Peyer's patch (tissue), 4 donors: ENCODE results near the gene ADM5. TPM values are rescaled to one million over a fixed set of nuclear protein-coding genes. Genes with fewer than 3 reads are reported as not detected.

Experiments
- DNase-seq, 3 donors: peaks; one replicate each; pipeline ENCODE4 v3.0.0-alpha.2; 2017 to 2019
- H3K27ac ChIP-seq, 4 donors: fragments of 200-600 bp; sonication (generic); one replicate each; pipeline ENCODE4 v1.5.1; 2016 to 2019
- H3K27me3 ChIP-seq, 2 donors: fragments of 200-600 bp; sonication (generic); one replicate each; pipeline ENCODE4 v1.5.1; 2019
- H3K36me3 ChIP-seq, 3 donors: fragments of 200-600 bp; sonication (generic); one replicate each; pipeline ENCODE4 v1.5.1; 2016 to 2019
- H3K4me1 ChIP-seq, 4 donors: fragments of 200-600 bp; sonication (generic); one replicate each; pipeline ENCODE4 v1.5.1; 2016 to 2019
- H3K4me3 ChIP-seq, 4 donors: fragments of 200-600 bp; sonication (generic); 1 replicate in 3 of 4; 2 replicates in 1 of 4; pipeline ENCODE4 v1.5.1; 2016 to 2019; ENCODE audit warnings: mild to moderate bottlenecking in 1 of 4
- H3K9me3 ChIP-seq, 4 donors: fragments of 200-600 bp; sonication (generic); one replicate each; pipeline ENCODE4 v1.5.1; 2016 to 2019; ENCODE audit warnings: mild to moderate bottlenecking in 1 of 4
- CTCF ChIP-seq, 6 experiments: fragments of 450-650 bp in 4 of 6; fragments of 200-600 bp in 2 of 6; sonication (generic) in 1 of 6; IDR thresholded peaks; one replicate each; pipeline ENCODE4 v1.5.1; 2017 to 2019; ENCODE audit warnings: antibody characterized with exemption in 6 of 6, mild to moderate bottlenecking in 3 of 6, moderate library complexity in 1 of 6
- POLR2A ChIP-seq, 2 donors: fragments of 450-650 bp; IDR thresholded peaks; one replicate each; pipeline ENCODE4 v1.5.1; 2017; ENCODE audit warnings: antibody characterized with exemption in 2 of 2, mild to moderate bottlenecking in 2 of 2, moderate library complexity in 2 of 2
- total RNA-seq, 4 donors: library from RNA; depleted of rRNA; stranded (reverse); fragments of >200 nt; gene quantifications; one replicate each; pipeline ENCODE4 v1.1.0, GENCODE V29; 2016

Gene ADM5
- total RNA-seq, 4 donors from 2014 or later, result 4.4 to 9.1 TPM; not detected in 2

- TF ChIP-seq CTCF (IDR thresholded peaks at IDR 0.05), result no peak
- no peak for TF ChIP-seq POLR2A (IDR thresholded peaks at IDR 0.05)
- H3K36me3 ChIP-seq, result peaks cover 0 to 96% (median 0%) of the 10 kb centered on the region in 3 donors
- no peaks in the 10 kb centered on the region for H3K4me1 ChIP-seq
- H3K9me3 ChIP-seq, result no peaks in the 10 kb centered on the region
- no peaks in the 10 kb centered on the region for H3K27me3 ChIP-seq
- no peak overlapping the region for H3K4me3 ChIP-seq
- DNase-seq, result no peak
- no peak overlapping the region for H3K27ac ChIP-seq
Measured at GRCh38 chr19:49656456-49657109, 32.8 kb upstream of the ADM5 start.

- Histone ChIP-seq H3K4me1 (no peaks in the 10 kb centered on the region), H3K9me3 (no peaks in the 10 kb centered on the region), H3K27me3 (no peaks in the 10 kb centered on the region), H3K27ac (no peak overlapping the region), H3K36me3 (peaks cover 0 to 100% (median 0%) of the 10 kb centered on the region in 3 donors), H3K4me3 (no peak overlapping the region)
- DNase-seq, result no peak
- TF ChIP-seq CTCF (IDR thresholded peaks at IDR 0.05) (no peak), POLR2A (IDR thresholded peaks at IDR 0.05) (no peak)
Measured at GRCh38 chr19:49657493-49658138, 31.8 kb upstream of the ADM5 start.

- H3K27me3 ChIP-seq, result no peaks in the 10 kb centered on the region
- no peak for TF ChIP-seq CTCF (IDR thresholded peaks at IDR 0.05)
- no peak for TF ChIP-seq POLR2A (IDR thresholded peaks at IDR 0.05)
- H3K4me1 ChIP-seq, result peaks cover 0 to 2% (median under 1%) of the 10 kb centered on the region in 4 donors
- H3K27ac ChIP-seq, result no peak overlapping the region
- DNase-seq, result no peak
- H3K36me3 ChIP-seq, result peaks cover 0 to 100% (median 0%) of the 10 kb centered on the region in 3 donors
- H3K9me3 ChIP-seq, result no peaks in the 10 kb centered on the region
- no peak overlapping the region for H3K4me3 ChIP-seq
Measured at GRCh38 chr19:49658139-49658517, 31.3 kb upstream of the ADM5 start.

GRCh38 chr19:49658566-49659442 is 30.6 kb upstream of the ADM5 start:
- no peak overlapping the region for H3K27ac ChIP-seq
- no peaks in the 10 kb centered on the region for H3K9me3 ChIP-seq
- no peaks in the 10 kb centered on the region for H3K27me3 ChIP-seq
- no peak for TF ChIP-seq POLR2A (IDR thresholded peaks at IDR 0.05)
- no peak for TF ChIP-seq CTCF (IDR thresholded peaks at IDR 0.05)
- H3K4me3 ChIP-seq, result no peak overlapping the region
- H3K4me1 ChIP-seq, result peaks cover 0 to 8% (median 7%) of the 10 kb centered on the region in 4 donors
- no peak for DNase-seq
- peaks cover 0 to 93% (median 0%) of the 10 kb centered on the region in 3 donors for H3K36me3 ChIP-seq

- no peak for DNase-seq
- Histone ChIP-seq H3K27ac (no peak overlapping the region), H3K36me3 (peaks cover 0 to 77% (median 0%) of the 10 kb centered on the region in 3 donors)
Measured at GRCh38 chr19:49660338-49660961, 28.9 kb upstream of the ADM5 start.

More at GRCh38 chr19:49660338-49660961, 28.9 kb upstream of the ADM5 start:
- TF ChIP-seq CTCF (IDR thresholded peaks at IDR 0.05), result no peak
- TF ChIP-seq POLR2A (IDR thresholded peaks at IDR 0.05), result no peak
- no peak overlapping the region for H3K4me3 ChIP-seq
- peaks cover 0 to 13% (median 9%) of the 10 kb centered on the region in 4 donors for H3K4me1 ChIP-seq
- H3K9me3 ChIP-seq, result no peaks in the 10 kb centered on the region
- H3K27me3 ChIP-seq, result no peaks in the 10 kb centered on the region
